ENCODE data around the gene NKG7. TPM values are rescaled to one million over a fixed set of nuclear protein-coding genes. Genes with fewer than 3 reads are reported as not detected.

NKG7 gene
- total and polyA plus RNA-seq, 2 of the 13 experiments (the other 11 are each of a cell fraction or from before 2014, with no cell fraction given) = 0.40 TPM; not detected in 1

- TF ChIP-seq ZNF704 (CRISPR knock-in tag; IDR thresholded peaks at IDR 0.05; ENCODE audit: borderline replicate concordance) = no peak
- TF ChIP-seq ZNF703 (CRISPR knock-in tag; IDR thresholded peaks at IDR 0.05; ENCODE audit: borderline replicate concordance) = no peak
- TF ChIP-seq SIX1 (CRISPR knock-in tag; IDR thresholded peaks at IDR 0.05; ENCODE audit: borderline replicate concordance) = no peak
- no peak; the same call in 1 of the 2 replicates for TF ChIP-seq ARID4A (CRISPR knock-in tag; IDR thresholded peaks at IDR 0.05; ENCODE audit: borderline replicate concordance)
- no peak for TF ChIP-seq ZHX1 (CRISPR knock-in tag; IDR thresholded peaks at IDR 0.05; ENCODE audit: low read depth)
- TF ChIP-seq MXD1 (CRISPR knock-in tag; IDR thresholded peaks at IDR 0.05) = no peak
- no peak for TF ChIP-seq NFE2L2 (IDR thresholded peaks at IDR 0.05; ENCODE audit: low read length)
- TF ChIP-seq ZNF230 (CRISPR knock-in tag; IDR thresholded peaks at IDR 0.05) = no peak
- TF ChIP-seq TSC22D2 (CRISPR knock-in tag; IDR thresholded peaks at IDR 0.05; ENCODE audit: borderline replicate concordance) = no peak
- peak; percentile 76 for TF ChIP-seq AGO2 (optimal IDR thresholded peaks at IDR 0.05; ENCODE audit: low read depth, low read length)
- TF ChIP-seq HINFP (CRISPR knock-in tag; IDR thresholded peaks at IDR 0.05; ENCODE audit: low read depth) = peak; percentile 44; the same call in 1 of the 2 replicates
- peak; percentile 15; the same call in 1 of the 2 replicates for TF ChIP-seq SP5 (CRISPR knock-in tag; IDR thresholded peaks at IDR 0.05; ENCODE audit: borderline replicate concordance, low read depth)
- peak; percentile 66; the same call in 1 of the 2 replicates for TF ChIP-seq RNF2 (conservative IDR thresholded peaks at IDR 0.05; ENCODE audit: low read depth)
- no peak for TF ChIP-seq ZC3H13 (CRISPR knock-in tag; IDR thresholded peaks at IDR 0.05)
- no peak for TF ChIP-seq DNMT3B (CRISPR knock-in tag; conservative IDR thresholded peaks at IDR 0.05)
- TF ChIP-seq TOE1 (CRISPR knock-in tag; IDR thresholded peaks at IDR 0.05) = no peak
- TF ChIP-seq TAF15 (IDR thresholded peaks at IDR 0.05; ENCODE audit: low read depth, low read length, poor library complexity, severe bottlenecking) = no peak
- TF ChIP-seq HIVEP1 (CRISPR knock-in tag; IDR thresholded peaks at IDR 0.05) = no peak
These were observed 32.5 kb downstream of the NKG7 start (continued) for GRCh38 chr19:51339687-51340656.

Data from HepG2 (cell line).